Tibial artery (tissue), 4 donors: ENCODE measurements around the gene MCF2L.

Experiments
- DNase-seq, 2 donors: peaks; one replicate each; pipeline ENCODE4 v3.0.0-alpha.2; 2019
- H3K27ac ChIP-seq, 2 donors: fragments of 200-600 bp; sonication (generic) in 1 of 2; 1 replicate in 1 of 2; 2 replicates in 1 of 2; pipeline ENCODE4 v1.5.1; 2018 to 2019; ENCODE audit warnings: mild to moderate bottlenecking in 1 of 2
- H3K27me3 ChIP-seq, 2 donors: fragments of 200-600 bp; sonication (generic) in 1 of 2; one replicate each; pipeline versions ENCODE4 v1.5.1 to v1.6.0; 2016 to 2019
- H3K36me3 ChIP-seq, 3 donors: fragments of 200-600 bp; sonication (generic) in 2 of 3; one replicate each; pipeline ENCODE4 v1.5.1; 2016 to 2019; ENCODE audit warnings: mild to moderate bottlenecking in 2 of 3
- H3K4me1 ChIP-seq, 4 donors: fragments of 200-600 bp; sonication (generic) in 2 of 4; 1 replicate in 3 of 4; 2 replicates in 1 of 4; pipeline ENCODE4 v1.5.1; 2016 to 2019
- H3K4me3 ChIP-seq, 2 donors: fragments of 200-600 bp; sonication (generic) in 1 of 2; 1 replicate in 1 of 2; 2 replicates in 1 of 2; pipeline ENCODE4 v1.5.1; 2018 to 2019; ENCODE audit warnings: mild to moderate bottlenecking in 2 of 2
- H3K9me3 ChIP-seq, 3 donors: fragments of 200-600 bp; sonication (generic) in 1 of 3; one replicate each; pipeline ENCODE4 v1.5.1; 2016 to 2019
- intact Hi-C: fragments of 100-400 bp; cut with DNase I; formaldehyde crosslinking; loops from one replicate; pipeline ENCODE4 v1.15.0; 2023; ENCODE audit warnings: low total_unique reads
- TF ChIP-seq, protein P1 (sequence below), 2 experiments: fragments of 200-600 bp in 1 of 2; fragments of 450-650 bp in 1 of 2; IDR thresholded peaks; one replicate each; pipeline ENCODE4 v1.5.1; 2017 to 2019; ENCODE audit warnings: antibody characterized with exemption in 2 of 2, mild to moderate bottlenecking in 1 of 2, moderate library complexity in 1 of 2

Gene MCF2L

DNA sequence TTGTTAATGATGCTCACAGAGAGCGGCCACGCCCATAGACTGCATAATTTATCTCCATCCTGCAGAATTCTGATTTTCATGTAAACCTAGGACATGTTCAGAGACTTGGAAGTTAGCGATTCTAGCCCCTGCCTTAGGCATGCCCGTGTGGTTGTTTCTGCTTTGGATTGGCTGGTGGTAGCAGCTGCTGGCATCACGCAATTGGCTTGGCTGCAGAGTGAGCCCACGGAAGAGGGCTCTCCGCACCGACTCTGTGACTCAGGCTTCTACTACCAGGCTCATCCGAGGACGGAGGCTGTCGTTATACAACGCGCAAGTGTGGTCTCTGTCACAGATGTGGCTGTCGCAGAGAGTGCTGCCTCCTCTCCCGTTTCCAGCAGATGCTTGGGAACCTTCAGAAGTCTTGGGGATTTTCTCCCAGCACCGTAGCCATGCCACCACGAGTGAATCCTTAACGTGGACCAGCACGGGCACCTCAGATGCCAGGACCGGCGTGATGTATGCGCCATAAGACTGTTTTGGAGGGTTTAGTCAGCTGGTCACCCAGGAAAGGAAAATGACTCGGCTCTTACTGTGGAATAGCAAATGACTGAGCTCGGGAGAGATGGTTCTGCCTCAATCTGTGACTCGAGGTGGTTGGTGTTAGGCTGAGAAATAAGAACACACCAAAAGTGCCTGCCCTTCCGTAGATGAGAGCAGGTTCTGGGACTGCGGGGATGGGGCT lies 75.5 kb downstream of the MCF2L start:
- TF ChIP-seq, protein P1, sequence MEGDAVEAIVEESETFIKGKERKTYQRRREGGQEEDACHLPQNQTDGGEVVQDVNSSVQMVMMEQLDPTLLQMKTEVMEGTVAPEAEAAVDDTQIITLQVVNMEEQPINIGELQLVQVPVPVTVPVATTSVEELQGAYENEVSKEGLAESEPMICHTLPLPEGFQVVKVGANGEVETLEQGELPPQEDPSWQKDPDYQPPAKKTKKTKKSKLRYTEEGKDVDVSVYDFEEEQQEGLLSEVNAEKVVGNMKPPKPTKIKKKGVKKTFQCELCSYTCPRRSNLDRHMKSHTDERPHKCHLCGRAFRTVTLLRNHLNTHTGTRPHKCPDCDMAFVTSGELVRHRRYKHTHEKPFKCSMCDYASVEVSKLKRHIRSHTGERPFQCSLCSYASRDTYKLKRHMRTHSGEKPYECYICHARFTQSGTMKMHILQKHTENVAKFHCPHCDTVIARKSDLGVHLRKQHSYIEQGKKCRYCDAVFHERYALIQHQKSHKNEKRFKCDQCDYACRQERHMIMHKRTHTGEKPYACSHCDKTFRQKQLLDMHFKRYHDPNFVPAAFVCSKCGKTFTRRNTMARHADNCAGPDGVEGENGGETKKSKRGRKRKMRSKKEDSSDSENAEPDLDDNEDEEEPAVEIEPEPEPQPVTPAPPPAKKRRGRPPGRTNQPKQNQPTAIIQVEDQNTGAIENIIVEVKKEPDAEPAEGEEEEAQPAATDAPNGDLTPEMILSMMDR (IDR thresholded peaks at IDR 0.05), result no peak
- Histone ChIP-seq H3K4me1 (peaks cover 0 to 39% (median 31%) of the 10 kb centered on the region in 4 donors), H3K36me3 (no peaks in the 10 kb centered on the region), H3K27me3 (no peaks in the 10 kb centered on the region), H3K27ac (peak overlapping the region; percentile 70 to 74), H3K4me3 (peak overlapping the region; percentile 44 to 46), H3K9me3 (no peaks in the 10 kb centered on the region)
- no peak for DNase-seq
- intact Hi-C loops, result no loop called here

DNA sequence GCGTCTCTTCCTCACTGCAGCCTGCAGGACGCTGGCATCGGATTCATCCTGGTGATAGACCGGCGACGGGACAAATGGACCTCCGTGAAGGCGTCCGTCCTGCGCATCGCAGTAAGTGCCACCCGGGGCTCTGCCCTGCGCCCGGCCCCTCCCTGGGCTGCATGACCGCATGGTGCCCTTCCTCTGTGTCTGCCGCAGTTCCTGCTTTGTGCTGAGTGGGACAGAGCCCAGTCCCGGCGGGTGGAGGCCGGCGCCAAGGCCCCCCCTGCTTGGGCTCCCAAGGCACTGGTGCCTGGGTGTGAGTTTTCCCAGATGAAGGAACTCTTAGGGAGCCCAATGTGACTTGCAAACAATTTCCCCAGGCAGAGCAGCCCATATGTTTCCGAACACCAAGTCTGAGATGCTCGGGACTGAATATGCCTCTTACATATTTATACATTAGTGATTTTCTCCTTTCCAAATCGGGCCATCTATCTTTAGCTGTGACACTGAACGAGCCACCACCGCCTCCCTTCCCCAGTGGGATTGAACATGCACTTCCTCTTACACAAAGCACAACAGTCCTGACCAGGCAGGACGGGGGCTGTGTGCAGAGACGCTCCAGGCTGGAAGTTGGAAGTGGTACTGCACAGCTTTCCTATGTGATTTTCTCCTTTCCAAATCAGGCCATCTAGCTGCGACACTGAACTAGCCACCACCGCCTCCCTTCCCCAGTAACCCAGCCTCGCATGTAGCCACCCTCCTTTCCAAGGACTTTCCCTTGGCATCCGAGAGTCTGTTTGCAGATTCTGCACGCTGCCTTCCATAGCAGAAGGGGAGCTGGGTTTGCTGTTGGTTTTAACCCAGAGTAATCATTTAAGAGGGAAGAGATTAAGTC lies 76.5 kb downstream of the MCF2L start:
- H3K4me3 ChIP-seq, result peak overlapping the region; percentile 44 to 46
- DNase-seq, result no peak
- no peaks in the 10 kb centered on the region for H3K9me3 ChIP-seq
- intact Hi-C loops, result no loop called here
- no peaks in the 10 kb centered on the region for H3K27me3 ChIP-seq
- H3K27ac ChIP-seq, result peak overlapping the region; percentile 70 to 74
- no peaks in the 10 kb centered on the region for H3K36me3 ChIP-seq
- TF ChIP-seq, protein P1 (IDR thresholded peaks at IDR 0.05), result no peak
- H3K4me1 ChIP-seq, result peaks cover 0 to 45% (median 37%) of the 10 kb centered on the region in 4 donors

DNA sequence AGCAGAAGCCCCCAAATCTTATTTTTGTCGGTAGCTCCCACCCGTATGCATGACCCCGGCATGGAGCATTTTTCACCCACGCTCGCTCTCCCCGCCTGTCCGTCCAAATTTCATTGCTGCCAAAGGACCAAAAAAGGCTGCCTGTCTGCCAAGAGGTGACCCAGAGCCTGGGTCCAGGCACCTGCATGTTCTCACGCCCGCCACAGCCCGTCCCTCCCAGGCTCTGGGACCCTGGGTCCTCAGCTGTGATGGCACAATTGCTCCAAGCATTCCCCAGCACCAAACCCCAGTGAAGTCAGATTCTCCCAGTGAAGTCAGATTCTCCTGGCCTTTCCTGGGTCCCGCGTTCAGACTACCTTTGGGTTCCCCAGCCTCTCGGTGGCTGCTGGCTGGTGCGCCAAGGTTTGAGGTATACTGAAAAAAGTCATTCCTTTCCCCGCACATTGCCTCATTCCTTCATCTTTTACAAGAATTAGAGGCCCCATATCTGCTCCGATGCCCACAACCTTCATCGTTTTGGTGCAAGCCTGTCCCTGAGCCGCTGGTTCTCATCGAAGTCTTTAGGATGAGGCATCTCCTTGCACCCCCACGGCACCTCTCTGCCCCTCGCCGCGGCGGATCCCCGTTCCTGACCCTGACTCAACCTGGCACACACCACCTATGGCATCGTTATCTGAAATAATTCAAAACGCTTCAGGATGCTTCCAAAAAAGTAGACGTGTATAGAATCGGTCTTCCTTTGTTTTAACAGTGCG lies 77.3 kb downstream of the MCF2L start:
- TF ChIP-seq, protein P1 (IDR thresholded peaks at IDR 0.05), result no peak
- Histone ChIP-seq H3K27me3 (peaks cover 0 to 6% of the 10 kb centered on the region in 2 donors), H3K4me3 (peak overlapping the region; percentile 44 to 46), H3K9me3 (no peaks in the 10 kb centered on the region), H3K4me1 (peaks cover 0 to 44% (median 36%) of the 10 kb centered on the region in 4 donors), H3K27ac (peak overlapping the region; percentile 70 to 74), H3K36me3 (no peaks in the 10 kb centered on the region)
- no peak for DNase-seq
- intact Hi-C loops, result no loop called here

DNA sequence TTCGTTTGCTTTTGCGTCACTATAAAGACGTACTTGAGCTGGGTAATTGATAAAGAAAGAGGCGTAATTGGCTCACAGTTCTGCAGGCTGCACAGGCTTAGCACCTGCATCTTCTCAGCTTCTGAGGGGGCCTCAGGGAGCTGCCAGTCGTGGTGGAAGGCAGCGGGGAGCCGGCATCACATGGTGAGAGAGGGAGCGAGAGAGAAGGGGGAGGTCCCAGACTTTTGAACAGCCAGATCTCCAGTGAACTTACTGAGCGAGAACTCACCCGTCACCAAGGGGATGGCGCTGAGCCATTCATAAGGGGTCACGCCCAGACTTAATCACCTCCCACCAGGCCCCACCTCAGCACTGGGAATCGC lies 77.8 kb downstream of the MCF2L start:
- TF ChIP-seq, protein P1 (IDR thresholded peaks at IDR 0.05), result no peak
- Histone ChIP-seq H3K27me3 (peaks cover 0 to 8% of the 10 kb centered on the region in 2 donors), H3K4me1 (peaks cover 0 to 40% (median 33%) of the 10 kb centered on the region in 4 donors), H3K9me3 (no peaks in the 10 kb centered on the region), H3K27ac (peak overlapping the region in 1 of 2 donors; percentile 70), H3K4me3 (no peak overlapping the region), H3K36me3 (no peaks in the 10 kb centered on the region)
- DNase-seq, result no peak
- intact Hi-C loops, result no loop called here

DNA sequence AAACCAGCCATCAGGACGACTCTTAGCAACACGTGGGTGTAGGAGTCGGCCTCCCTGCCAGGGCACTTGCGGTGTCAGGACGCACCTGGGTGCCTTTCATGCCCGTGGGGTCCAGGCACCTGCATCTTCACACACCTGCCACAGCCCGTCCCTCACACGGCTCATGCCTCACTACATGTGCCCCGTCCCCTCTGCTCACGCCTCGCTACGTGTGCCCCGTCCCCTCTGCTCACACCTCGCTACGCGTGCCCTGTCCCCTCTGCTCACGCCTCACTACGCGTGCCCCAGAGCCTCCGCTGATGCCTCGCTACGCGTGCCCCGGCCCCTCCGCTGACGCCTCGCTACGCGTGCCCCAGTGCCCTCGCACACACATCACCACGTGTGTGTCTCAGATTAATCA lies 78.6 kb downstream of the MCF2L start:
- peaks cover 0 to 37% (median 33%) of the 10 kb centered on the region in 4 donors for H3K4me1 ChIP-seq
- TF ChIP-seq, protein P1 (IDR thresholded peaks at IDR 0.05), result no peak
- peaks cover 0 to under 1% (median 0%) of the 10 kb centered on the region in 3 donors for H3K36me3 ChIP-seq
- peaks cover 0 to 8% of the 10 kb centered on the region in 2 donors for H3K27me3 ChIP-seq
- no peak overlapping the region for H3K4me3 ChIP-seq
- intact Hi-C loops, result no loop called here
- DNase-seq, result no peak
- no peaks in the 10 kb centered on the region for H3K9me3 ChIP-seq
- H3K27ac ChIP-seq, result no peak overlapping the region
